Measurements from ENCODE around the gene LRRC4C. TPM values are rescaled to one million over a fixed set of nuclear protein-coding genes. Genes with fewer than 3 reads are reported as not detected.

Gene LRRC4C
- total RNA-seq, 1 donor from 2014 or later: 2.7 TPM

DNA sequence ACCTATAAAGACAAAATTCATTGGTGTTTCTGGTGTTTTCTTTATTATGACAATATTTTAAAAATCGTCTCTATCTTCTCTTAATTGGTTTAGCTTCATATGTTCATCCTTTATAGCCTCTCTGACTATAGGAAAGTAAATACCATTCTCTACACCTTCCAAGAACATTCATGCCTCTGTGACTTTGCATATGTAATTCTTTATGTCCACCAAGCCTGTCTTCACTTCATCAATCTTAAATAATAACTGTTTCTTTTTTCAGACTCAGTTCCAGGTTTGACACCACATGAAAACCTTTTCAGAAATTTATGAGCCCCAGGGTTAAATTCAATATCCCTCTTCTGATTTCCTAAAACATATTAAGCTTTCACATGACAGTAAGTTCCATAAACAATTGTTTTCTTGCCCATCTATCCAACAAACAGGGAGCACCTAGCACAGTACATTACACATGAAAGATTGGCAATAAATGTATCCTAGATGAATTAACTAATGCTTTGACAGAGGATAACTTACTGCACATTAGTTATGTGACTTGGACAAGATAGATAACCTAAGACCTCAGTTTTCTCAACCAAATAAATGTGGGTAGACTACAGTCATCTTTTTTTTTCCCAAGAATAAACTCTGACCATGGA is 886.1 kb downstream of the LRRC4C start:
- H3K79me2 ChIP-seq (ENCODE audit: low read depth): no peaks in the 10 kb centered on the region
- no peaks in the 10 kb centered on the region for H4K20me1 ChIP-seq (ENCODE audit: low read depth)
- Mint-ChIP-seq H3K36me3 (no peaks in the 10 kb centered on the region), H3K4me1 (no peaks in the 10 kb centered on the region), H3K27me3 (ENCODE audit: insufficient read depth, low read depth) (no peaks in the 10 kb centered on the region), H3K4me3 (no peak overlapping the region), H3K9me3 (no peaks in the 10 kb centered on the region), H3K27ac (no peak overlapping the region)
- H3K27me3 ChIP-seq: no peaks in the 10 kb centered on the region
- no peak for DNase-seq (ENCODE audit: low spot score)
- TF ChIP-seq CTCF (IDR thresholded peaks at IDR 0.05): no peak
- no peak for TF ChIP-seq EZH2phosphoT487 (IDR thresholded peaks at IDR 0.05)
- no peak for TF ChIP-seq EZH2 (IDR thresholded peaks at IDR 0.05)
- H3K9ac ChIP-seq: no peak overlapping the region
- H3K4me1 ChIP-seq: no peaks in the 10 kb centered on the region
- no peaks in the 10 kb centered on the region for H3K36me3 ChIP-seq
- no peak overlapping the region for H3K4me3 ChIP-seq
- H3K27ac ChIP-seq: no peak overlapping the region
- H2AFZ ChIP-seq (replicated peaks): no peak overlapping the region
- no peaks in the 10 kb centered on the region for H3K9me3 ChIP-seq (ENCODE audit: low read depth)
- H3F3A ChIP-seq (ENCODE audit: low read depth): no peaks in the 10 kb centered on the region
- H3K4me2 ChIP-seq: no peak overlapping the region

GRCh38 chr11:40569947-40570531 is 889.4 kb downstream of the LRRC4C start:
- no peaks in the 10 kb centered on the region for H3K9me3 ChIP-seq (ENCODE audit: low read depth)
- H3K4me1 ChIP-seq: no peaks in the 10 kb centered on the region
- no peaks in the 10 kb centered on the region for H3K4me1 Mint-ChIP-seq
- H3F3A ChIP-seq (ENCODE audit: low read depth): no peaks in the 10 kb centered on the region
- DNase-seq (ENCODE audit: low spot score): no peak
- H3K36me3 ChIP-seq: no peaks in the 10 kb centered on the region
- H3K27me3 Mint-ChIP-seq (ENCODE audit: insufficient read depth, low read depth): no peaks in the 10 kb centered on the region
- no peak overlapping the region for H3K4me3 ChIP-seq
- H3K4me2 ChIP-seq: no peak overlapping the region
- H3K36me3 Mint-ChIP-seq: no peaks in the 10 kb centered on the region
- no peak overlapping the region for H3K27ac ChIP-seq
- no peak overlapping the region for H3K27ac Mint-ChIP-seq
- H3K9ac ChIP-seq: no peak overlapping the region
- H3K79me2 ChIP-seq (ENCODE audit: low read depth): no peaks in the 10 kb centered on the region
- no peaks in the 10 kb centered on the region for H3K9me3 Mint-ChIP-seq
- no peak overlapping the region for H2AFZ ChIP-seq (replicated peaks)
- no peak overlapping the region for H3K4me3 Mint-ChIP-seq
- no peaks in the 10 kb centered on the region for H3K27me3 ChIP-seq
- TF ChIP-seq EZH2phosphoT487 (IDR thresholded peaks at IDR 0.05): no peak
- TF ChIP-seq EZH2 (IDR thresholded peaks at IDR 0.05): no peak
- TF ChIP-seq CTCF (IDR thresholded peaks at IDR 0.05): no peak
- H4K20me1 ChIP-seq (ENCODE audit: low read depth): no peaks in the 10 kb centered on the region

- no peaks in the 10 kb centered on the region for H3F3A ChIP-seq (ENCODE audit: low read depth)
- no peaks in the 10 kb centered on the region for H3K4me1 ChIP-seq
- DNase-seq (ENCODE audit: low spot score): no peak
- H3K4me1 Mint-ChIP-seq: no peaks in the 10 kb centered on the region
- no peaks in the 10 kb centered on the region for H3K36me3 ChIP-seq
- H3K9me3 Mint-ChIP-seq: no peaks in the 10 kb centered on the region
- H3K27ac Mint-ChIP-seq: no peak overlapping the region
- no peaks in the 10 kb centered on the region for H4K20me1 ChIP-seq (ENCODE audit: low read depth)
- H3K36me3 Mint-ChIP-seq: no peaks in the 10 kb centered on the region
- H3K79me2 ChIP-seq (ENCODE audit: low read depth): no peaks in the 10 kb centered on the region
- H3K4me3 Mint-ChIP-seq: no peak overlapping the region
- no peak overlapping the region for H2AFZ ChIP-seq (replicated peaks)
- H3K27me3 ChIP-seq: no peaks in the 10 kb centered on the region
- no peak for TF ChIP-seq CTCF (IDR thresholded peaks at IDR 0.05)
- no peak for TF ChIP-seq EZH2 (IDR thresholded peaks at IDR 0.05)
- TF ChIP-seq EZH2phosphoT487 (IDR thresholded peaks at IDR 0.05): no peak
- no peaks in the 10 kb centered on the region for H3K9me3 ChIP-seq (ENCODE audit: low read depth)
- H3K9ac ChIP-seq: no peak overlapping the region
- no peak overlapping the region for H3K27ac ChIP-seq
- H3K27me3 Mint-ChIP-seq (ENCODE audit: insufficient read depth, low read depth): no peaks in the 10 kb centered on the region
- H3K4me2 ChIP-seq: no peak overlapping the region
- no peak overlapping the region for H3K4me3 ChIP-seq
Observed at GRCh38 chr11:40567392-40567791, 892.1 kb downstream of the LRRC4C start.
